Activated CD4-positive, alpha-beta memory T cell treated with anti-CD3 and anti-CD28 coated beads for 36 hours (primary cell): Measurements from ENCODE around the gene CHST11. TPM values are rescaled to one million over a fixed set of nuclear protein-coding genes. Genes with fewer than 3 reads are reported as not detected.
"Not testable (repeated sequence)": the region's sequence is repeated elsewhere in the genome, so short reads cannot be mapped to it uniquely, and the experiment has no call there.

Source experiments
- CTCF ChIA-PET: fragments of 350-600 bp; sonication (Branson Sonifier 250); formaldehyde crosslinking; loops from one replicate; lab custom pipeline; 2021; ENCODE audit warnings: antibody characterized with exemption, inconsistent platforms; lab: Charles Lee
- POLR2A ChIA-PET: fragments of 350-600 bp; sonication (Branson Sonifier 250); formaldehyde crosslinking; loops from one replicate; lab custom pipeline; 2021; ENCODE audit warnings: antibody characterized with exemption; lab: Charles Lee
- DNase-seq: peaks from one replicate; pipeline ENCODE4 v3.0.0-alpha.2; 2020
- H3K27ac Mint-ChIP-seq: one replicate; pipeline ENCODE4 v1.8.0; 2021; ENCODE audit warnings: mixed read lengths
- H3K27me3 Mint-ChIP-seq: one replicate; pipeline ENCODE4 v1.8.0; 2021; ENCODE audit warnings: mixed read lengths
- H3K36me3 Mint-ChIP-seq: one replicate; pipeline ENCODE4 v1.8.0; 2021; ENCODE audit warnings: mixed read lengths
- H3K4me1 Mint-ChIP-seq: one replicate; pipeline ENCODE4 v1.8.0; 2021; ENCODE audit warnings: low read depth, mixed read lengths
- H3K4me3 Mint-ChIP-seq: one replicate; pipeline ENCODE4 v1.8.0; 2021; ENCODE audit warnings: mild to moderate bottlenecking, mixed read lengths
- H3K9me3 Mint-ChIP-seq: one replicate; pipeline ENCODE4 v1.8.0; 2021; ENCODE audit warnings: mixed read lengths
- intact Hi-C: fragments of 100-400 bp; cut with micrococcal nuclease; formaldehyde crosslinking; loops from one replicate; pipeline ENCODE4 v1.15.1; 2023
- total RNA-seq, 2 experiments: library from RNA; stranded (reverse); gene quantifications; one replicate each; pipeline ENCODE4 v1.2.3, GENCODE V29; 2021

The CHST11 gene
- total RNA-seq, 2 experiments from 2014 or later, result 58.3 to 59.0 TPM

- ChIA-PET CTCF (interaction anchor here (1.0 kb wide), 1 partner anchor 94 kb away, joined by 3 read pairs; no protein-coding TSS in a partner anchor), POLR2A (no interaction called here)
- peaks cover 20% of the 10 kb centered on the region for H3K4me1 Mint-ChIP-seq
- intact Hi-C loops, result no loop called here
- H3K27me3 Mint-ChIP-seq, result no peaks in the 10 kb centered on the region
- no peak overlapping the region for H3K4me3 Mint-ChIP-seq
- H3K36me3 Mint-ChIP-seq, result peaks cover 25% of the 10 kb centered on the region
- H3K9me3 Mint-ChIP-seq, result peaks cover 15% of the 10 kb centered on the region
- no peak overlapping the region for H3K27ac Mint-ChIP-seq
- DNase-seq, result no peak
Measured at GRCh38 chr12:104560881-104561280, 104.1 kb downstream of the CHST11 start.

DNA sequence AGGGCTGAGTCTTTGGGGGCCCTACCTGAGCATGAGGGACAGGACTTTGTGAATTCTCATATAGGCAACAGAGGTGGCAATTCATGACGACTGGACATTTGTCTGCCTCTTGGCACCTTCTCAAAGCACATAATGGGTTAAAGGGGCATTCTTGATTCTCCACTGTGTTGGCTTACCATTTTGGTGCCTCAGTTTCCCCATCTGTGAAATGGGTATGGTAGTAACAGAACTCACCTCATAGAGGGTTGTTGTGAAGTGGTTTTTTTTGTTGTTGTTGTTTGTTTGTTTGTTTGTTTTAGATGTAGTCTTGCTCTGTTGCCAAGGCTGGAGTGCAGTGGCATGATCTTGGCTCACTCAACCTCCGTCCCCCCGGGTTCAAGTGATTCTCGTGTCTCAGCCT, 106.0 kb downstream of the CHST11 start:
- ChIA-PET POLR2A (no interaction called here), CTCF (no interaction called here)
- Mint-ChIP-seq H3K4me1 (peaks cover 27% of the 10 kb centered on the region), H3K36me3 (peaks cover 29% of the 10 kb centered on the region), H3K4me3 (no peak overlapping the region), H3K27ac (no peak overlapping the region), H3K27me3 (no peaks in the 10 kb centered on the region), H3K9me3 (peaks cover 15% of the 10 kb centered on the region)
- intact Hi-C loops, result no loop called here
- DNase-seq, result no peak

GRCh38 chr12:104564662-104565061, 107.9 kb downstream of the CHST11 start:
- Mint-ChIP-seq H3K36me3 (peaks cover 29% of the 10 kb centered on the region), H3K9me3 (peaks cover 15% of the 10 kb centered on the region), H3K4me1 (peaks cover 46% of the 10 kb centered on the region)
- DNase-seq, CTCF ChIA-PET, H3K27me3 Mint-ChIP-seq, H3K4me3 Mint-ChIP-seq, POLR2A ChIA-PET, H3K27ac Mint-ChIP-seq: not testable (repeated sequence)
- intact Hi-C loops, result loop anchor here (5.0 kb wide), 1 partner anchor 67 kb away; no protein-coding TSS in a partner anchor

GRCh38 chr12:104565606-104566243, 109.0 kb downstream of the CHST11 start:
- H3K27me3 Mint-ChIP-seq, result no peaks in the 10 kb centered on the region
- H3K9me3 Mint-ChIP-seq, result peaks cover 15% of the 10 kb centered on the region
- intact Hi-C loops, result loop anchor here (2.0 to 5.0 kb wide), 2 partner anchors 68 to 105 kb away; no protein-coding TSS in a partner anchor
- H3K36me3 Mint-ChIP-seq, result peaks cover 29% of the 10 kb centered on the region
- no peak overlapping the region for H3K4me3 Mint-ChIP-seq
- ChIA-PET POLR2A (no interaction called here), CTCF (no interaction called here)
- H3K27ac Mint-ChIP-seq, result peak overlapping the region; percentile 19
- no peak for DNase-seq
- peaks cover 57% of the 10 kb centered on the region for H3K4me1 Mint-ChIP-seq

DNA sequence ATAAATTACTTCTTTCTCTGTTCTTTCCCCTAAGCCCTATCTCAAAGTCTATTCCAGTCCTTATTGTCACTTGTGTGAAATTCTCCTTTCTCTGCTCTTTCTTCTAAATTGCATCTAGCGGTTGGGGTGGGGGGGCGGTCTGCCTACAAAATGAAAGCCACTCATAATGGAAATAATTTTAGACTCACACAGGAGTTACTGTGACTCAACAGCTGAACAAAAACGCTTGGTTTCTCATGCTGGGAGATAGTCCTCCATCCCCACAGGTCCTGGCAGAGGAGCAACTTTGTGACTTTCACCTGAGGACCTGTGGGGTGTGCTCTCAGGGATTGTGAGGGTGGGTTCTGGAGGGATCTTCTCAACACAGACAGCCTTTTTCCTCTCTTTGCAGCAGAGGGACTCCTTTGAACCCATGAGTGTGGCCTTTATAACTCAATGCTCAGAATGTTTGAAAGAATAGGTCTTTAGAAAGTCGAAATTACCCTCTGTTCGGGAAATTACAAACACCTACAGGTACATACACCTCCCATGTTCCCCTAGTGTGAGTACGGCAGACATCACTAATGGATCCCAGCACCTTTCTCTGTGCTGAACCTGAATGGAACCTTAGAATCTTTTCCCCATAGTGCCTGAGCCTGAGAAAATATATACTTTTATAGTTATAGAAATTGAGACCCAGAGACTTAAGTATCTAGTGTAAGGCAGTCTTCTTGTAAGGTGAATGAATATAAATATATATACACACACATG, 109.7 kb downstream of the CHST11 start:
- H3K27ac Mint-ChIP-seq, result peak overlapping the region; percentile 19
- ChIA-PET CTCF (no interaction called here), POLR2A (no interaction called here)
- H3K4me3 Mint-ChIP-seq, result no peak overlapping the region
- H3K27me3 Mint-ChIP-seq, result no peaks in the 10 kb centered on the region
- peak; percentile 75 for DNase-seq
- H3K4me1 Mint-ChIP-seq, result peaks cover 61% of the 10 kb centered on the region
- peaks cover 29% of the 10 kb centered on the region for H3K36me3 Mint-ChIP-seq
- intact Hi-C loops, result loop anchor here (2.0 to 5.0 kb wide), 2 partner anchors 69 to 104 kb away; no protein-coding TSS in a partner anchor
- H3K9me3 Mint-ChIP-seq, result peaks cover 15% of the 10 kb centered on the region

GRCh38 chr12:104567832-104568486, 111.2 kb downstream of the CHST11 start:
- Mint-ChIP-seq H3K4me1 (peaks cover 66% of the 10 kb centered on the region), H3K36me3 (peaks cover 30% of the 10 kb centered on the region), H3K27ac (no peak overlapping the region), H3K27me3 (no peaks in the 10 kb centered on the region), H3K9me3 (peaks cover 15% of the 10 kb centered on the region), H3K4me3 (no peak overlapping the region)
- DNase-seq, result peak; percentile 26
- intact Hi-C loops, result loop anchor here (2.0 to 5.0 kb wide), 3 partner anchors 71 to 109 kb away; no protein-coding TSS in a partner anchor
- POLR2A ChIA-PET, result interaction anchor here (0.6 to 2.1 kb wide), 5 partner anchors 12 to 111 kb away, joined by 3 to 6 read pairs (median 4); partner anchors contain the start of gene CHST11
- CTCF ChIA-PET, result interaction anchor here (0.6 to 1.8 kb wide), 4 partner anchors 21 to 186 kb away, joined by 3 to 11 read pairs (median 4); no protein-coding TSS in a partner anchor

DNA sequence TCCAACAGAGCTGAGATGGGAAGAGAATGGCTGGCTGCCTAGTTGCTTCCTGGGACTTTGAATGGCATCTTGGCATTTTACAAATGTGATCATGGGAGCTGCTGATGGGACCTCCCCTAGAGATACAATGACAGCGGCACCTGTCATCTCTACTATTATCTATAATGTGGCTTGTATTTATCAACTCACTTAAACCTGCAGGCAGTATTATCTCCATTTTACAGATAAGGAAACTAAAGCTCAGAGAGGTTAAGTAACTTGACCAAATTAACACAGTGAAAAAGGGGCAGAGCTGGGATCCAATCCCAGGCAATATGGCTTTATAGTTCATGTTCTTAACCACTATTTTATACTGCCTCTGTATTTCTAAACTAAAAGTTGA, 111.7 kb downstream of the CHST11 start:
- Mint-ChIP-seq H3K27me3 (no peaks in the 10 kb centered on the region), H3K4me1 (peaks cover 63% of the 10 kb centered on the region), H3K36me3 (peaks cover 27% of the 10 kb centered on the region), H3K27ac (no peak overlapping the region), H3K9me3 (peaks cover 15% of the 10 kb centered on the region), H3K4me3 (no peak overlapping the region)
- ChIA-PET POLR2A (interaction anchor here (0.6 to 2.1 kb wide), 7 partner anchors 11 to 112 kb away, joined by 3 to 6 read pairs (median 4); partner anchors contain the start of gene CHST11), CTCF (interaction anchor here (0.6 to 2.3 kb wide), 10 partner anchors 11 to 222 kb away, joined by 3 to 11 read pairs (median 3); no protein-coding TSS in a partner anchor)
- intact Hi-C loops, result loop anchor here (2.0 to 5.0 kb wide), 2 partner anchors 71 to 110 kb away; no protein-coding TSS in a partner anchor
- DNase-seq, result no peak

DNA sequence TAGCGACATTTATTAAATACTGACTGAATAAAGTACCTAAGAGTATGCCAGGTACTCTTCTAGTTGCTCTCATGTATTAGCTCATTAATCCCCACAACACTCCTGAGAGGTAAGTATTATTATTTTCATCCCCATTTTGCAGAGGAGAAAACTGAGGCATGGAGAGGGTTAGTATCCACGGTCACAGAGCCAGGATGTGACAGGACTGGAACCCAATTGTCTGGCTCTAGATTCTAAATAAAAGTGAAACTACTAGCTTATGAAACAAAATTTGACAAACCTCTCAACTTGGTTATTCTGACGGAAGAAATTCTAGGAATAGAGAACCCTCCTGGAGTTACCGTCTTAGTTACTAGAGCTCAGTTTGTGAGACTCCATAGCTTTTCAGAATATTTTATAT, 112.2 kb downstream of the CHST11 start:
- peaks cover 26% of the 10 kb centered on the region for H3K36me3 Mint-ChIP-seq
- no peak overlapping the region for H3K4me3 Mint-ChIP-seq
- H3K9me3 Mint-ChIP-seq, result peaks cover 13% of the 10 kb centered on the region
- H3K4me1 Mint-ChIP-seq, result peaks cover 63% of the 10 kb centered on the region
- peak overlapping the region; percentile 46 for H3K27ac Mint-ChIP-seq
- POLR2A ChIA-PET, result interaction anchor here (0.6 to 2.1 kb wide), 7 partner anchors 11 to 119 kb away, joined by 3 to 6 read pairs (median 3); partner anchors contain the start of gene CHST11
- CTCF ChIA-PET, result interaction anchor here (0.8 to 2.3 kb wide), 9 partner anchors 11 to 221 kb away, joined by 3 to 11 read pairs (median 3); no protein-coding TSS in a partner anchor
- intact Hi-C loops, result loop anchor here (1.0 to 5.0 kb wide), 3 partner anchors 8 to 110 kb away; no protein-coding TSS in a partner anchor
- no peaks in the 10 kb centered on the region for H3K27me3 Mint-ChIP-seq
- DNase-seq, result no peak

- Mint-ChIP-seq H3K9me3 (peaks cover 7% of the 10 kb centered on the region), H3K4me3 (peak overlapping the region; percentile 1), H3K36me3 (peaks cover 19% of the 10 kb centered on the region), H3K4me1 (peaks cover 62% of the 10 kb centered on the region), H3K27ac (peak overlapping the region; percentile 46), H3K27me3 (no peaks in the 10 kb centered on the region)
- ChIA-PET CTCF (interaction anchor here (0.8 to 2.3 kb wide), 10 partner anchors 10 to 221 kb away, joined by 3 to 11 read pairs (median 4); no protein-coding TSS in a partner anchor), POLR2A (interaction anchor here (0.7 to 2.1 kb wide), 8 partner anchors 11 to 118 kb away, joined by 3 to 6 read pairs (median 3); partner anchors contain the start of gene CHST11)
- DNase-seq, result peak; percentile 70
- intact Hi-C loops, result loop anchor here (1.0 to 5.0 kb wide), 4 partner anchors 8 to 111 kb away; no protein-coding TSS in a partner anchor
Measured at GRCh38 chr12:104569346-104570173, 112.8 kb downstream of the CHST11 start.

DNA sequence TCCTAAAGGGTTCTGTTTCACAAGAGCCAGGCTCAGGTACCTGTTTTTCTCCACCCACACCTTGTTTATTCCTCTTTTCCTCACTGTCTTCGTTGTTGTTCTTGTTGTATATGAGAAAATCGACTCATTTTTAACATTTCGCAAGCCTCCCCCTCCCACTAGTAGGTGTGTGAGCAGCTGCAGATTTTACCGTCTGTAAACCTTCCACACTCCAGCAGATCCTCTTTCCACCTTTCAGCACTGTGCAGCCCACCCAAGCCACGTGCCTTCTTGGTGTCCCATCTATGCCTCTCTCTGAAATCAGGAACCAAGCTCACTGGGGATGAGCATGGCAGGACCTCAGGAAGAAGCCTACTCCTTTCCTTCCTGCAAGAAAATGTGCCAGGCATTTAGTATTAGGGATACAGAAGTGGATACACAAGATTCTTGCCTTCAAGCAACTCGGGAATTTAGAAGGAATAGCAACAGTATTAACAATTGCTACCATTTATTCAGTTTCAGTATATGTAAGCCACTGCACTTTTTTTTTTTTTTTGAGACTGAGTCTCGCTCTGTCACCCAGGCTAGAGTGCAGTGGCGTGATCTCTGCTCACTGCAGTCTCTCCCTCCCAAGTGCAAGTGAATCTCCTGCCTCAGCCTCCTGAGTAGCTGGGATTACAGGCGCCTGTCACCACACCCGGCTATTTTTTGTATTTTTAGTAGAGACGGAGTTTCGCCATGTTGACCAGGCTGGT, 113.6 kb downstream of the CHST11 start:
- DNase-seq, result no peak
- peaks cover 63% of the 10 kb centered on the region for H3K4me1 Mint-ChIP-seq
- ChIA-PET POLR2A (interaction anchor here (1.1 to 2.1 kb wide), 3 partner anchors 11 to 114 kb away, joined by 3 to 6 read pairs (median 3); partner anchors contain the start of gene CHST11), CTCF (interaction anchor here (0.8 to 2.3 kb wide), 4 partner anchors 16 to 220 kb away, joined by 3 to 5 read pairs (median 4); no protein-coding TSS in a partner anchor)
- peaks cover 17% of the 10 kb centered on the region for H3K36me3 Mint-ChIP-seq
- peak overlapping the region; percentile 46 for H3K27ac Mint-ChIP-seq
- intact Hi-C loops, result loop anchor here (2.0 kb wide), 1 partner anchor 34 kb away; no protein-coding TSS in a partner anchor
- no peaks in the 10 kb centered on the region for H3K27me3 Mint-ChIP-seq
- peak overlapping the region; percentile 7 for H3K4me3 Mint-ChIP-seq
- peaks cover 5% of the 10 kb centered on the region for H3K9me3 Mint-ChIP-seq
